ENCODE data around the gene MTX1.

DNA sequence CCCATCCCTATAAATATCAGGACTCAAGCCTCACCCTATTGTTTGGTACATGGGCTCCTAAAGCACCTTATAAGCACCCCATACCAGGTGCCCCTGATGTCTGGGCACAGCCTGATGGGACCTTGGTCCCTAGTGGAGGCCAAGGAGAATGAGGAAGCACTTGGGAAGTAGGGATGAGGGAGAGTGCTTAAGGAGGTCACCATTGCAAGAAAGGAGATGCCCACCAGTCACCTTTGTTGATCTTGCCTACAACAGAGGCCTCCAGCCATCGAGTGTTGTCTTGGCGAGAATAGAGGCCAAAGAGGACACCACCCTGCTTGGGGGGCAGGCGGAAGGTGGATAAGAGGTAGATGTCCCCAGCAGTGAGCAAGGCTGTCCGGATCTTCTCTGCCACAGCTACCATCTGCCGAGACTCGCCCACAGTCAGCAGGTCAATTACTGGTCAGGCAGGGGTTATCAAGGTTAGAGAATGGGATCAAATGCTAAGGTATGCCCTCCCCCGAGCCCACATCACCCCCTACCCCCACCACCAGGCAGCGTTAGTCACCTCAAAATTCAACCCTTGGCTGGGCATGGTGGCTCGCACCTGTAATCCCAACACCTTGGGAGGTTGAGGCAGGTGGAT lies 2.4 kb upstream of the MTX1 start:
- TF ChIP-seq ZNF274 (IDR thresholded peaks at IDR 0.05; ENCODE audit: low read depth, low read length), result no peak
- no peak for TF ChIP-seq YY1 (IDR thresholded peaks at IDR 0.05; ENCODE audit: insufficient read depth, insufficient read length)
